ENCODE data around the gene SIN3B. TPM values are rescaled to one million over a fixed set of nuclear protein-coding genes. Genes with fewer than 3 reads are reported as not detected.
A peak's percentile ranks its signal among the peaks of the same experiment; 100 is the strongest.

SIN3B gene
- total and polyA plus RNA-seq, 2 of the 13 experiments (the other 11 are each of a cell fraction or from before 2014, with no cell fraction given): 12.9 to 25.7 TPM

DNA sequence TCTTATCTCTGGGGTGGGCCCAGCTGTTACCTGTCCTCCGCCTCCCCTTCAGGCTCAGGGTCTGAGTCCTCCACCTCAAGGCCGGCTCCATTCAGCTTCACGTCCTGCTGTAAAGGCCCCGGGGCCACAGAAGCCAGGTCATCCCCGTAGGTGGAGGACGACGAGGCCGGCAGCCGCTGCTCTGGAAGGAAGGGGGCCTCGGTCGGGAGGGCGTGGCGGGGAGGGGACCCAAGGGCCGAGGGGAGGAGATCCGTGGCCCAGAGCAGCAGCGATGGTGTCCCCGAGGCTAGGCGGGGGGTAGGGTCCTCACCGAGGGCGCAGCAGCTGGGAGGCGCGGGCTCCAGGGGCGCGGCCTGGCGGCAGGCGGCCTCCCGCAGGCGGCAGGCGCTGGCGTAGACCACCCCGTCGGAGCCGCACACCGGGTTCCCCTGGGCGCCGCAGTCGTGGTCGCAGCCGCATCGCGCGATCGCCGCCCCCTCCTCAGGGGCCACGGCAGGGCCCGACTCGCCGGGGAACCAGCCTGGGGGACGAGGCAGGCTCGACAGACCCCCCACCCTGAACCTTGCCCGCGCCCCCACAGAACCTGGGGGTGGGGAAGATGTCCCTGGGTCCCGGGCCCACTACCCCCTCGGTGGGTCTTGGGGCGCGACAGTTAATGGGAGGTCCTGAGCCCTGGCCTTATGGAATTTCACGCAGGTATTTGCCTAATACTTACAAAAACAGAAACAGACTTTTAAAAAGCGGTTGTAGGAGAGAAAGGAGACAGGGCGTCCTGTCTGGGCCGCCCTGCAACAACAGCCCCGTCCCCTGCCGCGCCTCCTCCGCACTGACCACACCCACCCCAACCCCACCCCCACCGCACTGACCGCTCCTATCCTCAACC lies 67.2 kb downstream of the SIN3B start:
- WGBS (ENCODE audit: low lambda C conversion rate): 4% methylated on average over 19 of the region's 66 CpGs
- POLR2A ChIA-PET: no interaction called here
- no peak overlapping the region for H3K27ac ChIP-seq (ENCODE audit: extremely low read length, insufficient read depth, low read length)

More for the DNA sequence above, 67.2 kb downstream of the SIN3B start:
- ATAC-seq (peak; percentile 22), DNase-seq (ENCODE audit: low spot score) (no peak), FAIRE-seq (no peak)
- Histone ChIP-seq H2AFZ (ENCODE audit: low read length) (no peak overlapping the region), H3K9ac (ENCODE audit: insufficient read depth, low read depth, low read length) (peak overlapping the region; percentile 39; the same call in 1 of the 2 replicates), H3K4me3 (replicated peaks in 1 of 3; ENCODE audit: insufficient read depth in 1 of 3, low read depth in 2 of 3, low read length in 3 of 3) (peak overlapping the region; percentile 21 to 72 (median 61); a peak in 5 of 6 replicates), H3K4me2 (ENCODE audit: low read depth, low read length) (peak overlapping the region; percentile 86), H3K4me1 (ENCODE audit: insufficient read depth, low read length) (peaks cover 45% of the 10 kb centered on the region), H3K79me2 (ENCODE audit: insufficient read depth, low read length) (no peaks in the 10 kb centered on the region), H3K36me3 (replicated peaks in 1 of 2; ENCODE audit: control insufficient read depth in 1 of 2, insufficient read depth in 2 of 2, low read length in 2 of 2) (no peaks in the 10 kb centered on the region), H3K27me3 (ENCODE audit: control insufficient read depth in 1 of 2, insufficient read depth in 2 of 2, low read length in 2 of 2) (peaks cover 4 to 45% of the 10 kb centered on the region in 2 experiments; a peak in 4 of 5 replicates), H3K9me3 (ENCODE audit: low read length) (no peaks in the 10 kb centered on the region), H4K20me1 (ENCODE audit: insufficient read depth, low read length) (no peaks in the 10 kb centered on the region)
- intact Hi-C loops (cut with micrococcal nuclease; ENCODE audit: unreplicated experiment): no loop called here
- CTCF ChIA-PET (ENCODE audit: low intra/inter-chr PET ratio, low total read pairs): no interaction called here
- in situ Hi-C loops (cut with HindIII; ENCODE audit: extremely low pct_ligation_motif_present, low pct_unique_long_range_greater_than_20kb): no loop called here
- TF ChIP-seq SMARCE1 (IDR thresholded peaks at IDR 0.05; ENCODE audit: borderline replicate concordance) (no peak), ZNF777 (CRISPR knock-in tag; IDR thresholded peaks at IDR 0.05) (peak; percentile 40; the same call in 1 of the 2 replicates), ZNF468 (CRISPR knock-in tag; IDR thresholded peaks at IDR 0.05) (no peak), SPEN (CRISPR knock-in tag; IDR thresholded peaks at IDR 0.05; ENCODE audit: low read depth) (no peak), ZNF556 (CRISPR knock-in tag; IDR thresholded peaks at IDR 0.05; ENCODE audit: borderline replicate concordance) (no peak), SP4 (CRISPR knock-in tag; IDR thresholded peaks at IDR 0.05) (peak; percentile 39; the same call in 1 of the 2 replicates), GABPB1 (CRISPR knock-in tag; IDR thresholded peaks at IDR 0.05) (0 out of 2 replicates have a peak, but pooled peaks have one; percentile 14), SALL1 (CRISPR knock-in tag; IDR thresholded peaks at IDR 0.05) (0 out of 2 replicates have a peak, but pooled peaks have one; percentile 9)
- TF ChIP-seq, protein P1, sequence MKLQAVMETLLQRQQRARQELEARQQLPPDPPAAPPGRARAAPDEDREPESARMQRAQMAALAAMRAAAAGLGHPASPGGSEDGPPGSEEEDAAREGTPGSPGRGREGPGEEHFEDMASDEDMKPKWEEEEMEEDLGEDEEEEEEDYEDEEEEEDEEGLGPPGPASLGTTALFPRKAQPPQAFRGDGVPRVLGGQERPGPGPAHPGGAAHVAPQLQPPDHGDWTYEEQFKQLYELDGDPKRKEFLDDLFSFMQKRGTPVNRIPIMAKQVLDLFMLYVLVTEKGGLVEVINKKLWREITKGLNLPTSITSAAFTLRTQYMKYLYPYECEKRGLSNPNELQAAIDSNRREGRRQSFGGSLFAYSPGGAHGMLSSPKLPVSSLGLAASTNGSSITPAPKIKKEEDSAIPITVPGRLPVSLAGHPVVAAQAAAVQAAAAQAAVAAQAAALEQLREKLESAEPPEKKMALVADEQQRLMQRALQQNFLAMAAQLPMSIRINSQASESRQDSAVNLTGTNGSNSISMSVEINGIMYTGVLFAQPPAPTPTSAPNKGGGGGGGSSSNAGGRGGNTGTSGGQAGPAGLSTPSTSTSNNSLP (IDR thresholded peaks at IDR 0.05; ENCODE audit: low read depth, low read length): no peak
- TF ChIP-seq, protein P2, sequence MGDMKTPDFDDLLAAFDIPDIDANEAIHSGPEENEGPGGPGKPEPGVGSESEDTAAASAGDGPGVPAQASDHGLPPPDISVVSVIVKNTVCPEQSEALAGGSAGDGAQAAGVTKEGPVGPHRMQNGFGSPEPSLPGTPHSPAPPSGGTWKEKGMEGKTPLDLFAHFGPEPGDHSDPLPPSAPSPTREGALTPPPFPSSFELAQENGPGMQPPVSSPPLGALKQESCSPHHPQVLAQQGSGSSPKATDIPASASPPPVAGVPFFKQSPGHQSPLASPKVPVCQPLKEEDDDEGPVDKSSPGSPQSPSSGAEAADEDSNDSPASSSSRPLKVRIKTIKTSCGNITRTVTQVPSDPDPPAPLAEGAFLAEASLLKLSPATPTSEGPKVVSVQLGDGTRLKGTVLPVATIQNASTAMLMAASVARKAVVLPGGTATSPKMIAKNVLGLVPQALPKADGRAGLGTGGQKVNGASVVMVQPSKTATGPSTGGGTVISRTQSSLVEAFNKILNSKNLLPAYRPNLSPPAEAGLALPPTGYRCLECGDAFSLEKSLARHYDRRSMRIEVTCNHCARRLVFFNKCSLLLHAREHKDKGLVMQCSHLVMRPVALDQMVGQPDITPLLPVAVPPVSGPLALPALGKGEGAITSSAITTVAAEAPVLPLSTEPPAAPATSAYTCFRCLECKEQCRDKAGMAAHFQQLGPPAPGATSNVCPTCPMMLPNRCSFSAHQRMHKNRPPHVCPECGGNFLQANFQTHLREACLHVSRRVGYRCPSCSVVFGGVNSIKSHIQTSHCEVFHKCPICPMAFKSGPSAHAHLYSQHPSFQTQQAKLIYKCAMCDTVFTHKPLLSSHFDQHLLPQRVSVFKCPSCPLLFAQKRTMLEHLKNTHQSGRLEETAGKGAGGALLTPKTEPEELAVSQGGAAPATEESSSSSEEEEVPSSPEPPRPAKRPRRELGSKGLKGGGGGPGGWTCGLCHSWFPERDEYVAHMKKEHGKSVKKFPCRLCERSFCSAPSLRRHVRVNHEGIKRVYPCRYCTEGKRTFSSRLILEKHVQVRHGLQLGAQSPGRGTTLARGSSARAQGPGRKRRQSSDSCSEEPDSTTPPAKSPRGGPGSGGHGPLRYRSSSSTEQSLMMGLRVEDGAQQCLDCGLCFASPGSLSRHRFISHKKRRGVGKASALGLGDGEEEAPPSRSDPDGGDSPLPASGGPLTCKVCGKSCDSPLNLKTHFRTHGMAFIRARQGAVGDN (CRISPR knock-in tag; IDR thresholded peaks at IDR 0.05): peak; percentile 36; the same call in 1 of the 2 replicates
- no TSS peak for BruUV-seq (replicated peaks)
